Astrocyte (in vitro differentiated cells and primary cell): ENCODE data around the gene ZNF335.

Experiments
- CTCF ChIP-seq: IDR thresholded peaks from 2 replicates; pipeline ENCODE4 v1.5.1; 2011; ENCODE audit warnings: low read depth, mild to moderate bottlenecking, inconsistent platforms, low read length, moderate library complexity; ENCODE audit not compliant: insufficient read depth
- EZH2 ChIP-seq: IDR thresholded peaks from 2 replicates; pipeline ENCODE4 v1.6.1; 2012; ENCODE audit warnings: mild to moderate bottlenecking, low read length, inconsistent platforms; ENCODE audit not compliant: insufficient read depth

- TF ChIP-seq CTCF = no peak
- TF ChIP-seq EZH2 = no peak
Observed at GRCh38 chr20:45913116-45913515, 58.9 kb downstream of the ZNF335 start.
